ENCODE results near the gene SLC25A30.

Gene SLC25A30

DNA sequence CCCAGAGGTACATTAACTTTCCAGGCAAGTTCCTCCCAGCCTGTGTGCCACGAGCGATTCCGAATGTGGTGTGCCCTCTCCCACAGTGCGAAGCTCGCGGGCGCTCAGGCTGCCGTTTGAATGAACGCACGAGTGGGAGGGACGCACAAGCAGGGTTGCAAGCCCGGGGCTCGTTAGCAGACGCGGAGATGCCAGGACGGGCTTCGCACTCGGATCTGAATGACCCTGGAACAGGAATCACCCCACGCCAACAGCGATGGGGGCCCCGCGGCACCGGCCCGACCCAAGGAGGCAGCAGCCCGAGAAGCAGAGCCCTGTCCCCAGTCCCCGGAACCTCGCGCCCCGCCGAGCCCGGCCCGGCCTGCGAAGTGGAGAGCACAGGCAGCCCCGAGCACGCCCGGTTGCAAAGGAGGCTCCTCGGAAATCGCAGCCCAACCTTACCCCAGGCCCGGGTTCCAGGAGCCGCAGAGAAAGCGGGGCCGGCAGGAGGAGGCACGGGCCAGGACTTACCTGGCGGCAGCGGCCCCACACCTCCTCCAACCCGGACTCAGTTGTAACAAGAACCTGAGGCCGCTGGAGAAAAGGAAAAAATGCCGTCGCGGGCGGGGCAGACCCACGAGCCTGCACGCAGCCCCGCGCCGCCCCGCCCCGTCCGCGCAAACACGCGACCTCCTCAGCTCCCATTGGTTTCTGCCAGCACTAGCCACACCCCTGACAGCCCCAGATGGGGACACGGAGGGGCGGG lies at the start of gene SLC25A30:
Gene SLC25A30 (minus strand): TSS at position 584 of the 745 bp plus-strand sequence. CDS start 6,948 bp downstream, outside the sequence.
- peak; percentile 97 for DNase-seq

DNA sequence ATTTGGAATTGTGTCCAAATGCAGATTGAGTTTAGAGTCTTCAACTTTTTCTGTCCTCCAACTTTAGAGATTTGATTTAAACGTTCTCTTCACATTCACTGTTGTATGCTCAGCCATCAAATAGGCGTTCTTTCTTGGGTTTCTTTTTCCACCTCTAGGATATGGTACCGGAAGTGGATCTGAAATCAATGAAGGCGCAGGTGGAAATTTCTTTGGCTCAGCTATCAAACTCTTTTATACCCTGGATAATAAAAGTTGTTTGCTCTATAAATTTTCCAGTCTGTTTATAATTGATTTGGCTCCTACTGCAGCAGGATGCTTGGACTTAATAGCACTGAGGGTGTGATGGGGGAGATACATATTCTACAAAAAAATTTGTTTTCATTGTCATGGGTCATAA lies 48.2 kb upstream of the SLC25A30 start:
- DNase-seq: no peak

DNA sequence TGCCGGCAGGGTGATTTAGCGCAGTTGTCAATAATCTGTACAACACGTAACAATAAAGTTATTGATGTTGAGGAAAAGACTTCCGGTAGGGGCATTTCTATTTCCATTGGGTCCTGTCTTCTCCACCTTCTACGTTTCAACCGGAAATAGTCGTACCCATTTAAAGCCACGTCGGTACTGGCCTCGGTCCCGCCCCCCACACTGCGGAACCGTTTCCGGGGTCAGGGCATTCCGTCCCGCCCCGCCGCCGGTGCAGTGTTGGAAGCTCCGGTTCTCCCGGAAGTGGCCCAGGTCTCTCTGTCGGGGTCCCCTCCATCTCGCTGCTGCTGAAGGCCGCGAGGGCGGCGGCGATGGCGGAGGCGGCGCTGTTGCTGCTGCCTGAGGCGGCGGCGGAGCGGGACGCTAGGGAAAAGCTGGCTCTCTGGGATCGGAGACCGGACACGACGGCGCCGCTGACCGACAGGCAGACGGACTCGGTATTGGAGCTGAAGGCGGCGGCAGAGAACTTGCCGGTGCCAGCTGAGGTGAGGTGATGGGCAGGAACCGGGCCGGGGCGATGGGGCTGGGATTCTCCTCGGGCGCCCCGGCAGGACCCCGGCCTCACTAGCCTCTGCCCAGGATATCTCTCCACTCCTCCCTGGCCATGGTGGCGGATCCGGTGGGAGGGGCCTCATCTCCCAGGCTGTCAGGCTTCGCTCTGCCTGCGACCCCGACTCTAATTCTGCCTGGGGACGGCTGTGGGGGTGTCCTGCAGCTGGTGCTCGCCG lies 46.7 kb upstream of the SLC25A30 start, which contains the start of gene COG3:
Gene COG3 (plus strand): TSS at position 253 of the 767 bp plus-strand sequence. CDS start 98 bp downstream, at position 351.
- peak; percentile 94 for DNase-seq

- no peak for DNase-seq
These were observed 46.0 kb upstream of the SLC25A30 start for GRCh38 chr13:45464141-45464686.

DNA sequence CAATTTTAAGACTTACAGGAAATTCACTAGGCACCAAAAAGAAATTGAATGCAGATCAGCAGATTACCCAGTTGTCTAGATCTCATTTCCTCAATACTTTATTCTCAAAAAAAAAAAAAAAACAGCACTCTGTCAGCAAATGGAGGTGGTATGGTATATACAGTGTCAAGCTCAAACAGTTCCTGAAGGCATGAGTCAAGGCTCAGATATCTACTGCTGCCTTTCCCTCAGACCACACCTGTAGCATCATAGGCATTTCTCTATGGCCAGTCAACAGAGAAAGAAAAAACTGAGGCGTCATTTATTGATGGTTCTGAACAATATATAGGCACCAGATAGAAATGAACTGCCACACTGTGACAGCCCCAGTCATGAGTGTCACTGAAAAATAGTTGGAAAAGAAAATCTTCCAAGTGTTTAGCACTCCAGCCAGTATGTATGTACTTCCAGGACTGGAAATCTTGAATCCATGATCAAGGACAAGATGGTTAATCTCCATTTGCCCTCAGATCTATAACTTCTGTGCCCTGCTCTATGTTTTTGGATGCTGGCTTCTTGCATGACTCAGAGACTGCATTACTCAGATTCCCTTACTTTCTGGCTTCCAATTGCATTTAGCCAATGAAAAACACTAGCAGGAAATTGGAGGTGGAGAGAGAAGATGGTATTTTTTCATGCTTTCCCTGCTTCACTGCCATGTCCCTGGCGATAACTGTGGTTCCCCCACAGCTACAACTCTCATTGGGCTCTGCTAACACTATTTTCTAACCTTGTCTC lies 38.2 kb upstream of the SLC25A30 start:
- DNase-seq: no peak

DNA sequence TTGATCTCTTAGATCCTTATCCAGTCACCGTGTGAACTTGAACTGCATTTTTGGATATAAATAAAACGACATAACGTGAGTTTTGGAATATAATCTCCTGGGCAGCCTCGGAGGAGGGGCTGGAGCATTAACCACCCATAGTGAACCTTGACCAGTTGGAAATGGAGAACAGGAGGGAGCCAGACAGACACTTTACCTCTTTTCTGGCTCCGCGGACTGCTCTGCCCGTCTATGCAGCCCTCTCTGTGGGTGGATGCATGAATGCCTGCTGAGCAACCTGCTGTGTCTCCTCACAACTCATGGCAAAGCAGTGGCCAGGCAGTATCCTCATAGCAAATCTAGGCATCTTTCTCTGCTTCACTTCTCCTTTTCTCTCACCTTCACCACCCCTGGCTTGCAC lies 36.0 kb upstream of the SLC25A30 start:
- DNase-seq: no peak

- no peak for DNase-seq
These were observed 33.1 kb upstream of the SLC25A30 start for GRCh38 chr13:45451282-45451681.

DNA sequence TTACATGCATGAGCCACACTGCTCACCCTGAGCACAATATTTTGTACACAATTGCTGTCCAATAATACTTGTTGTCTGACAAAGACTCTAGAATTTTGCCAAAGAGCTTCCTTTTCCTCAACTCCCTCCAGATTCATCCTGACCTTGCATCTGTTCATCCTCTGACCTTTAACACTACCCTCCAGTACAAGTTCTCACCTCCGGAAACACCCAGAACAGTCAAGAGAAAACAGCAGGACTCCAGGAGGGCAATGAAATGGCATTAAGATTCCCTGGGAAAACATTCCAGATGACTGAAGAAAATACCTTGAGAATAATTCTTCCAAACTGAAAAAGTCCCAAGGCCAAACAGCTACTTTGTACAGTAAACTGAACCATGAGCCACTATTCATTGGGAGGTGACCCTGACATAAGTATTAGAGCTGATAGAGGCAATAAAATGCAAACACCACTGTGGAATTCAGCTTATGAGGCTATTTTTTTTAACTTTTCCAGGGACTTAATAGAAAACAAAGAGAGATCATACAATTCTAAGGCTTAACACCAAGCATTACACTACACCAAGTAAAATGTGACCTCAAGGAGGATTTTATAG lies 30.9 kb upstream of the SLC25A30 start:
- no peak for DNase-seq

DNA sequence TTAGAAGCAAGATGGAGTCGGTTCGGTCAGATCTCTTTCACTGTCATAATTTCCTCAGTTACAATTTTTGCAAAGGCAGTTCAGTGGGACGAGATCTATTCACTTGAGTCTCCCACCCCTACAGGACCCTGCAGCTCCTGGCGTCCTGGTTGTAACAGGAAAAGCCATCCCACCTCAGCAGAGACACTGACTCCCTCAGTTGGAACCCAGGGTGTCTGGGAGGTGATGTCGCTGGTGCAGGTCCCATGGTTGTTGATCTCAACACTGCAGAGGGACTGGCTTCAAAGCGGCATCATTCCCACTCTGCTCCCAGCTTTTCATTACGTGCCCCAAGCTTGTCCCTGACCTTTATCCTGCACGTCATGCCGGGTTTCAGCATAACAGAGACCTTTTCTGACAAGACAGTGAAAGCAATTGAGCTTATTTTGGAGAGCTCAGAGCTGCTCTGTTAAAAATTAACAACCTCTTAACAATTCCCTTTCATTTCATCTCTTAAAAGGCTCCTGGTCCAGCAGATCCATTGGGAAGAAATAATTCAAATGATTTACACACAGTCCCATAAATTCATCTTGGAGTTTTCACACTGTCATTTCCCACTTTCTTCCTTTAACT lies 29.0 kb upstream of the SLC25A30 start:
- no peak for DNase-seq

DNA sequence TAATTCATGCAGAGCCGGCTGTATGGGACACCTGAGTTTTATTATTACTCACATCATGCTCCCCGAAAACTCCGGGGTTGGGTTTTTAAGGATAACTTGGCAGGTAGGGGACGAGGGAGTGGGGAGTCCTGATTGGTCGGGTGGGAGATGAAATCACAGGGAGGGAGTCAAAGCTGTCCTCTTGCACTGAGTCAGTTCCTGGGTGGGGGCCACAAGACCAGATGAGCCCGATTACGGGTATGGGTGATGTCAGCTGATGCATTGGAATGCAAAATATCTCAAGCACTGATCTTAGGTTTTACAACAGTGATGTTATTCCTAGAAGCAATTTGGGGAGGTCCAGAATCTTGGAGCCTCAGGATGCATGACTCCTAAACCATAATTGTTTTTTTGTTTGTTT lies 28.0 kb upstream of the SLC25A30 start:
- no peak for DNase-seq

GRCh38 chr13:45445053-45445452 lies 26.9 kb upstream of the SLC25A30 start:
- no peak for DNase-seq

DNA sequence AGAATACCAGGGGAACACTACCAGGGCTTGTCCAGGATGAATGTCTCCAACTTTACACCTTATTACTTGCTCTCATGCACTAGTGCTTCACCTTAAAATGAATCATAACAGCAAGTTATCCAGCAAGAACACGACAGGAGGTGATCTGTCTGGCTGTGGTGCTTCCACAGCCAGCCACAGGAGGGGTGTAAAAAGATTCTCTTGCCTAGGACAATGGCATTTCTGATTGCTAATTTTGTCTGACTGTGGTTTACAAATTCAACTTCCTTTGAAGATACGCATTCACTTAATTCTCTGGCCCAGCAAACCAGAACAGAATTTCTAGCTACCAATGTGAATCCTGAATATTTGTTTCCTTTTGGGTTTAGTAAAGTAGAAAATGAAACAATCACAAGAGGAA lies 23.5 kb upstream of the SLC25A30 start:
- DNase-seq: no peak

DNA sequence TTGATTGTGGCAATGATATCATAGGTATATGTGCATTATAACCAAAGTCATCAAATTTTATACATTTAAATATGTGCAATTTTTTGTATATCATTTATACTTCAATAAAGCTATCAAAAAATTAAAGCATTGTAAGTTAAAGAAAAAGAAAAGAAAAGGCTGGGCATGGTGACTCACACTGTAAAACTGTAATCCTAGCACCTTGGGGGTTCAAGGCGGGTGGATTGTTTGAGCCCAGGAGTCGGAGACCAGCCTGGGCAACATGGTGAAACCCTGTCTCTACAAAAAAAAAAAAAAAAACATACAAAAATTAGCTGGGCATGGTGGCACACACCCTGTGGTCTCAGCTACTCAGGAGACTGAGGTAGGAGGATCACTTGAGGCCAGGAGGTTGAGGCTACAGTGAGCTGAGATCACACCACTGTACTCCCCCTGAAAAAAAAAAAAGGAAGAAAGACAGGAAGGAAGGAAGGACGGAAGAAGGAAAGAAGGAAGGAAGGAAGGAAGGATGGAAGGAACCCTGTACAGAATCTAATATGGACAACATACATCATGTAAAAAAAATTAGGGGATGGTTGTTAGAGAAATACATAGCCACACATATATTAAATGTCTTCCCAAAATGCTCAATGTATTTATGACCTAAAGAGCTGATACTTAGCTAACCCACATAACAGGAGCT lies 21.7 kb upstream of the SLC25A30 start:
- no peak for DNase-seq

DNA sequence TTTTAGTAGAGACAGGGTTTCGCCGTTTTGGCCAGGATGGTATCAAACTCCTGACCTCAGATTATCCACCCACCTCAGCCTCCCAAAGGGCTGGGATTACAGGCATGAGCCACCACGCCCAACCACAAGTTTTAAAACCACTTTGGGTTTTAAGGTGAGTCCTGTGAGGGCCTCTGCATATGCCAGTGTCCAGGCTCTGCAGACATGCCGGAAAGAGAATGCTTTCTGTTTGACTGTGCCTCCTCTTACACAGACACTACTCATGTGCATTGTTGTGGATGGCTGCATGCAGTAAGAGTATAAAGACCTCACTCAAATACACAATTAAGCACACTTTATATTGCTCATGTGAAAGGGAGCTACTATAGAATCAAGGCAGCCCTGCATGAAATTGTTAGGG lies 20.8 kb upstream of the SLC25A30 start:
- no peak for DNase-seq

DNA sequence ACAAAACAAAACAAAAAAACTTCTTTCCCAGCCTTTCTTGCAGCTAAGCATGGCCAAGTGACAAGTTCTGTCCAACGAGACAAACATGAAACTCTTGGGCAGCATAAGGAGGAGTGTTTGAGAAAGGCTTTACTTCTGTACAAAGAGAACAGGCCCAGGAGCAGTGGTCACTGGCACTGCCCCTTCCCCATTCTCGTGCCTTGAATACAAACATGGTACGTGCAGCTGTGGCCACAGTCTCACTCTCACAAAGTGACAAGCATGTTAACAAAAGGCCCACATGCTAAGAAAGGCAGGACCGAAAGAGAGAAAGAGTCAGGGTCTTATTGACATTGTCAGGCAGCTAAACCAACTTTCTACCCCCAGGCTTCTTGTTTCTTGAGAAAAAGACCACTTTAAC lies 19.8 kb upstream of the SLC25A30 start:
- DNase-seq: no peak

GRCh38 chr13:45436953-45437352 lies 18.8 kb upstream of the SLC25A30 start:
- no peak for DNase-seq

DNA sequence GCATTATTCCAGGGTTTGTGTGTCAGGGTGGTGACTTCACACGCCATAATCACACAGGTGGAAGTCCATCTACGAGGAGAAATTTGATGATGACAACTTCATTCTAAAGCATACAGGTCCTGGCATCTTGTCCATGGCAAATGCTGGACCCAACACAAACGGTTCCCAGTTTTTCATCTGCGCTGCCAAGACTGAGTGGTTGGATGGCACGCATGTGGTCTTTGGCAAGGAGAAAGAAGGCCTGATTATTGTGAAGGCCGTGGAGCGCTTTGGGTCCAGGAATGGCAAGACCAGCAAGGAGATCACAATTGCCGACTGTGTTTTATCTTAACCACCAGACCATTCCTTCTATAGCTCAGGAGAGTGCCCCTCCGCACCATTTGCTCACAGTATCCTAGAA lies 18.2 kb upstream of the SLC25A30 start:
- no peak for DNase-seq

DNA sequence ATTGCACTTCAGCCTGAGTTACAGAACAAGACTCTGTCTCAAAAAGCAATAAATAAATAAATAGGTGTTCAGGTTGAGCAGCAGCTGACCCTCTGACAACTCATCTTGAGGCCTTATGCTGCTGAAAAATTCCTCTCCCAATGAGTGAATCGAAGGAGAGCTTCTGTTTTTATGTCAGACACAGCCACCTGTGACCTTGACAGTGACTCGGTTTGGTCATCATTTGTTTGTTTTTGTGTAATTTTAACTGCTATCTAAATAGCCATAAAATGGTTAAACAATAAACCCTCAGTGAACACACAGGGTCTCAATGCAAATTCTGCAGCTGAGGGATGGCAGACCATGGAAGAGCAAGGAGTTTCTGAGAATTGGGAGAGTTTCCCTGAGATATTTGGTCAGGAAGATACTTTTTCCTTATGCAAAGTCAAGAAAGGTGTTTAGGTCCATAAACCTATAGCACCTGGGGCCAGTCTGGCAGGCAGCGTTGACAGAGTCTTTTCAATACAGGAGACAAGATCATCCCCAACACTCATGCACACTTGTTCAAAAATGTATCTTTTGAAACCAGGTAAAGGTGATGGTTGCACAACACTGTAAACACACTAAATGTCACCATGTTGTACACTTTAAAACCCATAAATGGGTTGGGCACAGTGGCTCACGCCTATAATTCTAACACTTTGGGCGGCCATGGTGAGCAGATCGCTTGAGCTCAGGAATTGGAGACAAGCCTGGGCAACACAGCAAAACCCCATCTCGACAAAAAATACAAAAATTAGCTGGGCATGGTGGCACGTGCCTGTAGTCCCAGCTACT lies 16.6 kb upstream of the SLC25A30 start:
- no peak for DNase-seq

- DNase-seq: no peak
These were observed 15.2 kb upstream of the SLC25A30 start for GRCh38 chr13:45433381-45433790.

DNA sequence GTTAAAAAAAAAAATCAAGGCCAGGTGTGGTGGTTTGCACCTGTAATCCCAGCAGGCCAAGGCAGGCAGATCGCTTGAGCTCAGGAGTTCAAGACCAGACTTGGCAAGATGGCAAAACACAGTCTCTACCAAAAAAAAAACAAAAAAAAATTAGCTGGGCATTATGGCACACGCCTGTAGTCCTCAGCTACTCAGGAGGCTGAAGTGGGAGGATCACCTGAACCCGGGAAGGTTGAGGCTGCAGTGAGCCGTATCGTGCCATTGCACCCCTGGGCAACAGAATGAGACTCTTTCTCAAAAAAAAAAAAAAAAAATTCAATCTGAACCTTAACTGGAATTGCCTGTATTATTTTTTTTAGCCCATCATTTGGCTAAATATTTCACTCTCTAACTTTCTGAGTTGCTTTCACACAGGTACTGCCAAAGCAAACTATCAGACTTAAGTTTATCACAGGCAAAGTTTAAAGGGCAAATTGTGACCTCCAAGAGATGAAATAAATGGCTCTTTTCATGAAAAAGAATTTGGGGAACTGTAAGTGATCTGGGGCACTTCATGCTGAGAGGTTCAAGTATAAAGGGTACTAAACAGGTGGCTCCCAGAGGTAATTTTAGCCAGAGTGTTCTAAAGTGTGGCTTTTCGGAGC lies 14.7 kb upstream of the SLC25A30 start:
- no peak for DNase-seq
